Measurements from ENCODE around the gene GNG7.

DNA sequence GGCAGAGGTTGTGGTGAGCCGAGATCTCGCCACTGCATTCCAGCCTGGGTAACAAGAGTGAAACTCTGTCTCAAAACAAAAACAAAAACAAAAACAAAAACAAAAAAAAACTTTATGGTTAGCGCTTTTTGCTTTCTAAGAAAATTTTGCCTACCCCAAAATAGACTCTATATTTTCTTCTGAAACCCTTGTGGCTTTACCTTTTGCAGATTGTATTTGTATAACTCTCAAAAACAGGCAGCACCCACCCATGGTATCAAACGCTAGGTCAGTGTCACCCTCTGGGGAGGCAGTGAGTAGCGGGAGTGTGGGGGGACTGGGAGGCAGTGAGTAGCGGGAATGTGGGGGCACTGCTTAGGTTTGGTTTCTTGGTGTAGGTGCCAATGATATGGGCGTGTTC lies 44.9 kb upstream of the GNG7 start:
- TF ChIP-seq, protein P1, sequence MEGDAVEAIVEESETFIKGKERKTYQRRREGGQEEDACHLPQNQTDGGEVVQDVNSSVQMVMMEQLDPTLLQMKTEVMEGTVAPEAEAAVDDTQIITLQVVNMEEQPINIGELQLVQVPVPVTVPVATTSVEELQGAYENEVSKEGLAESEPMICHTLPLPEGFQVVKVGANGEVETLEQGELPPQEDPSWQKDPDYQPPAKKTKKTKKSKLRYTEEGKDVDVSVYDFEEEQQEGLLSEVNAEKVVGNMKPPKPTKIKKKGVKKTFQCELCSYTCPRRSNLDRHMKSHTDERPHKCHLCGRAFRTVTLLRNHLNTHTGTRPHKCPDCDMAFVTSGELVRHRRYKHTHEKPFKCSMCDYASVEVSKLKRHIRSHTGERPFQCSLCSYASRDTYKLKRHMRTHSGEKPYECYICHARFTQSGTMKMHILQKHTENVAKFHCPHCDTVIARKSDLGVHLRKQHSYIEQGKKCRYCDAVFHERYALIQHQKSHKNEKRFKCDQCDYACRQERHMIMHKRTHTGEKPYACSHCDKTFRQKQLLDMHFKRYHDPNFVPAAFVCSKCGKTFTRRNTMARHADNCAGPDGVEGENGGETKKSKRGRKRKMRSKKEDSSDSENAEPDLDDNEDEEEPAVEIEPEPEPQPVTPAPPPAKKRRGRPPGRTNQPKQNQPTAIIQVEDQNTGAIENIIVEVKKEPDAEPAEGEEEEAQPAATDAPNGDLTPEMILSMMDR (IDR thresholded peaks at IDR 0.05), result no peak
- TF ChIP-seq POLR2A (IDR thresholded peaks at IDR 0.05), result no peak
